Measurements from ENCODE around the gene PLA2R1. TPM values are rescaled to one million over a fixed set of nuclear protein-coding genes. Genes with fewer than 3 reads are reported as not detected.
A peak's percentile ranks its signal among the peaks of the same experiment; 100 is the strongest.

The PLA2R1 gene
- total and polyA plus RNA-seq, 7 donors, result 0.17 to 0.97 (median 0.26) TPM

DNA sequence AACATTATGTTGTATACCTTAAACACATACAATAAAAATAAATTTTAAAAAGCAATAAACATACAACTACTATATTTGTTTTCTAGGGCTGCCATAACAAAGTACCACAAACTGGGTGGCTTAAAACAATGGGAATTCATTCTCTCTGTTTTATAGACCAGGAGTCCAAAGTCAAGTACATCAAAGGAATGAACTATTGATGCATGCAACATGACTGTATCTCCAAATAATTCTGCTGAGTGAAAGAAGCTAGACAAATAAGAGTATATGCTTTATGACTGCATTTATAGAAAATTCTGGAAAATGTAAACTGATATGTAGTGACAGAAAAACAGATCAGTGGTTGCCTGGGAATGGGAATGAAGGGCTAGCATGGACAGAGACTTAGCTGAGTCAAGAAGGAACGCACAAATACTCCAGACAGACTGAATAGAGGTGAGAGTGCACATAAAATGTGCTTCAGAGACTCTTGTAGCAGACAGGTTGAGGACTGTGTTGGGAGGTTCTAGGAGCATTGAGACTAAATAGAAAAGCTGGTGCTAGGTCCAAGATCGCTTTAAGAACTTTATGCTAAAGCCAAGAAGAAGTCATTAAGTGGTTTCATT is 11.0 kb upstream of the PLA2R1 start:
- Histone ChIP-seq H3K27me3 (ENCODE audit: insufficient read depth in 3 of 3, low read length in 2 of 3) (no peaks in the 10 kb centered on the region), H3K4me1 (no peaks in the 10 kb centered on the region), H3K9me3 (no peaks in the 10 kb centered on the region), H3K27ac (no peak overlapping the region), H3K4me3 (no peak overlapping the region), H3K36me3 (ENCODE audit: insufficient read depth in 1 of 2, low read depth in 1 of 2) (no peaks in the 10 kb centered on the region)
- TF ChIP-seq, protein P1, sequence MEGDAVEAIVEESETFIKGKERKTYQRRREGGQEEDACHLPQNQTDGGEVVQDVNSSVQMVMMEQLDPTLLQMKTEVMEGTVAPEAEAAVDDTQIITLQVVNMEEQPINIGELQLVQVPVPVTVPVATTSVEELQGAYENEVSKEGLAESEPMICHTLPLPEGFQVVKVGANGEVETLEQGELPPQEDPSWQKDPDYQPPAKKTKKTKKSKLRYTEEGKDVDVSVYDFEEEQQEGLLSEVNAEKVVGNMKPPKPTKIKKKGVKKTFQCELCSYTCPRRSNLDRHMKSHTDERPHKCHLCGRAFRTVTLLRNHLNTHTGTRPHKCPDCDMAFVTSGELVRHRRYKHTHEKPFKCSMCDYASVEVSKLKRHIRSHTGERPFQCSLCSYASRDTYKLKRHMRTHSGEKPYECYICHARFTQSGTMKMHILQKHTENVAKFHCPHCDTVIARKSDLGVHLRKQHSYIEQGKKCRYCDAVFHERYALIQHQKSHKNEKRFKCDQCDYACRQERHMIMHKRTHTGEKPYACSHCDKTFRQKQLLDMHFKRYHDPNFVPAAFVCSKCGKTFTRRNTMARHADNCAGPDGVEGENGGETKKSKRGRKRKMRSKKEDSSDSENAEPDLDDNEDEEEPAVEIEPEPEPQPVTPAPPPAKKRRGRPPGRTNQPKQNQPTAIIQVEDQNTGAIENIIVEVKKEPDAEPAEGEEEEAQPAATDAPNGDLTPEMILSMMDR (IDR thresholded peaks at IDR 0.05), result no peak
- ATAC-seq (no peak), DNase-seq (no peak)
- WGBS, 3 donors, result 87 to 94% (median 88%) methylated on average over 2 of the region's 2 CpGs
- intact Hi-C loops (cut with DNase I), result no loop called here

DNA sequence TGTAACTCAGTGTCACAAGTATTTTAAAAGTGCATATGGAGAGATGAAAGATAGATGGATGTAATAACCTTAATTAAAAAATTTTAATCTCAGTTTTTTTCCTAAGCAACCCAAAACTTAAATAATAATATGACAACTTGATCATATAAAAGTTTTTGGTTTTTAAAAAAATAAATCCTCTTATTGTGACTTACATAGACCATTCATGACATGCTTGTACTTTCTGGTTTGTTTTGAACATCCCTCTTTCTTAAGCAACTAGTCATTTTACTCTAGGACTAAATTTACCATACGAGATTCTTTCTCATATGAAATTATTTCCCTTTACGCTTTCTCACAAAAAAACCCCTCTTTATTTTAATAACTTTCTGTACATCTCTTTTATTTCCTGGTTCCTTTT is 6.5 kb upstream of the PLA2R1 start:
- H3K36me3 ChIP-seq (ENCODE audit: insufficient read depth in 1 of 2, low read depth in 1 of 2), result no peaks in the 10 kb centered on the region
- intact Hi-C loops (cut with DNase I), result no loop called here
- ATAC-seq (no peak), DNase-seq (no peak)
- H3K27me3 ChIP-seq (ENCODE audit: insufficient read depth in 3 of 3, low read length in 2 of 3), result no peaks in the 10 kb centered on the region
- WGBS, 3 donors, result 87 to 91% (median 87%) methylated on average over 2 of the region's 2 CpGs
- TF ChIP-seq, protein P1 (IDR thresholded peaks at IDR 0.05), result no peak
- no peak overlapping the region for H3K27ac ChIP-seq
- H3K9me3 ChIP-seq, result no peaks in the 10 kb centered on the region
- H3K4me1 ChIP-seq, result no peaks in the 10 kb centered on the region
- H3K4me3 ChIP-seq, result no peak overlapping the region

DNA sequence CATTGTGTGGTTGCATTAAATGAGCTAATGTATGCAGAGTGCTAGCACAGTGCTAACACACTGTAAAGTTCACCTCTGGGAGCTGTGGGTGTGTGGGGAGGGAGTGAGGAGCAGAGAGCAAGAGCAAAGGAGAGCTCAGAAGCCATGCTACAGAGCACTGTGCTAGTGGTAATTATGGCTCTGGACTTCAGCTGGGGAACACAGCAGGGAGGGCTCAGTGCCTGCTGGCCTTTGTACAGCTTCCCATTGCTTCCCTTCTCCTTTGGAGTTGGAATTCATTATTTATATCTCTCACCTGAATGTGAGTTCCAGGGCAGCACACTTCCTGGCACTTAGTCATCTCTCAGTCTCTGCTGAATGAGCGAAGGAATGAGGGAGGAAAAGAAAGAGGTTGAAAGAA is 2.5 kb upstream of the PLA2R1 start:
- H3K36me3 ChIP-seq (ENCODE audit: insufficient read depth in 1 of 2, low read depth in 1 of 2), result no peaks in the 10 kb centered on the region
- H3K27me3 ChIP-seq (ENCODE audit: insufficient read depth in 3 of 3, low read length in 2 of 3), result peaks cover 0 to 1% (median 0%) of the 10 kb centered on the region in 3 donors
- no peak for ATAC-seq
- H3K4me1 ChIP-seq, result no peaks in the 10 kb centered on the region
- no peaks in the 10 kb centered on the region for H3K9me3 ChIP-seq
- no peak overlapping the region for H3K4me3 ChIP-seq
- H3K27ac ChIP-seq, result no peak overlapping the region
- TF ChIP-seq, protein P1 (IDR thresholded peaks at IDR 0.05), result no peak
- 94 to 100% (median 100%) methylated on average over 1 of the region's 1 CpG for WGBS, 3 donors
- intact Hi-C loops (cut with DNase I), result no loop called here
- no peak for DNase-seq

DNA sequence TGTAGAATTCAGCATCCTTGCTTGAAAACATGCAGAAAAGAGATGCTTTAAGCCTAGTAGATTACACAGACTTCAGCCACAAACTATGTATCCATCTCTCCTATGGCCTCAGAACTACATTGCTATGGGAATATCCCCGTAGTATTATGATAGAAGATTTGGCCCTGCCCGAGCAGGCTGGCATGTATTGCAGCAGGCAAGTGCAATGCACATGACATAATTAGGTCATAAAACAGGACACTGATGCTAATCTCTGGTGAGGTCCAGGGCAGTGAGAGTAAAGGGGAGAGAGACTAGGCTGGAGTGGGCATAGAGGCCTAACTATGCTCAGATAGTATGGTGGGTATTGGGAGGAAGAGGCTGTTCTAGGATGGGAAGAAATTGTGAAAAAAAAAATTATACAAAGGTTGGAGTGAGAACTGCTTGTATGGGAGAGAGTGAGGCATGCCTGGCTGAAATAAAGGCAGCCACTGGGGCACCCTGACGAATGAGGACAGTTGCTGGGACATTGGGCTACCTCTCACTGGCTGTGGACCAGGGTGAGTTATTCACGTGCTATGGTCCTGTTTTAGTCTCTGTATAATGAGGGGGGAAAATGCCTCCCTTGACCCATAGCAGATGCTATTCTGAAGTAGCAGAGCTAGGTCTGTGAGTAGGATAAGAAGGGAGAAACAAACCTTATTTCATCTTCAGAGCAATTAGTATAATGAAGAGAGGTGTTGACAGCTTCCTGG is 1.6 kb upstream of the PLA2R1 start:
- Histone ChIP-seq H3K27me3 (ENCODE audit: insufficient read depth in 3 of 3, low read length in 2 of 3) (peaks cover 0 to 1% (median 0%) of the 10 kb centered on the region in 3 donors), H3K36me3 (ENCODE audit: insufficient read depth in 1 of 2, low read depth in 1 of 2) (no peaks in the 10 kb centered on the region), H3K27ac (no peak overlapping the region), H3K9me3 (no peaks in the 10 kb centered on the region), H3K4me1 (no peaks in the 10 kb centered on the region), H3K4me3 (no peak overlapping the region)
- DNase-seq (no peak), ATAC-seq (peak in 2 of 4 donors; percentile 29 to 41)
- TF ChIP-seq, protein P1 (IDR thresholded peaks at IDR 0.05), result no peak
- intact Hi-C loops (cut with DNase I), result no loop called here
- 39 to 72% (median 49%) methylated on average over 4 of the region's 4 CpGs for WGBS, 3 donors
